RWPE2 (cell line): ENCODE data around the gene IPO13.

Experiments
- ATAC-seq: fragments of 200-7000 bp; cut with Tn5 transposase; 3 replicates; pipeline ENCODE4 v1.9.1; 2021; ENCODE audit warnings: low read depth
- DNase-seq: peaks from one replicate; pipeline ENCODE4 v3.0.0-alpha.2; 2020; ENCODE audit warnings: low spot score
- H3K27ac ChIP-seq: fragments of 450-650 bp; 2 replicates; pipeline ENCODE4 v1.5.1; 2017; ENCODE audit warnings: mild to moderate bottlenecking; ENCODE audit not compliant: poor library complexity, severe bottlenecking
- H3K27me3 ChIP-seq: fragments of 250-450 bp; sonication (Bioruptor Pico); 2 replicates; pipeline ENCODE4 v1.5.1; 2021; ENCODE audit warnings: mild to moderate bottlenecking, moderate library complexity; ENCODE audit not compliant: insufficient read depth, poor library complexity, severe bottlenecking
- H3K36me3 ChIP-seq: fragments of 250-450 bp; sonication (Bioruptor Pico); 2 replicates; pipeline ENCODE4 v1.5.1; 2020; ENCODE audit warnings: low read depth, mild to moderate bottlenecking, moderate library complexity
- H3K4me1 ChIP-seq: fragments of 250-450 bp; sonication (Bioruptor Pico); 2 replicates; pipeline ENCODE4 v1.5.1; 2021; ENCODE audit warnings: mild to moderate bottlenecking, moderate library complexity; ENCODE audit not compliant: insufficient read depth, poor library complexity, severe bottlenecking
- H3K4me3 ChIP-seq: fragments of 250-450 bp; sonication (Bioruptor Pico); 2 replicates; pipeline ENCODE4 v1.5.1; 2021; ENCODE audit warnings: mild to moderate bottlenecking, moderate library complexity; ENCODE audit not compliant: severe bottlenecking
- H3K9me3 ChIP-seq: fragments of 250-450 bp; sonication (Bioruptor Pico); 2 replicates; pipeline ENCODE4 v1.5.1; 2021; ENCODE audit warnings: mild to moderate bottlenecking, moderate library complexity; ENCODE audit not compliant: severe bottlenecking
- TF ChIP-seq, protein P1 (sequence below): fragments of 450-650 bp; IDR thresholded peaks from one replicate; pipeline ENCODE4 v1.5.1; 2017; ENCODE audit warnings: mild to moderate bottlenecking, moderate library complexity; ENCODE audit not compliant: poor library complexity, severe bottlenecking

IPO13 gene

DNA sequence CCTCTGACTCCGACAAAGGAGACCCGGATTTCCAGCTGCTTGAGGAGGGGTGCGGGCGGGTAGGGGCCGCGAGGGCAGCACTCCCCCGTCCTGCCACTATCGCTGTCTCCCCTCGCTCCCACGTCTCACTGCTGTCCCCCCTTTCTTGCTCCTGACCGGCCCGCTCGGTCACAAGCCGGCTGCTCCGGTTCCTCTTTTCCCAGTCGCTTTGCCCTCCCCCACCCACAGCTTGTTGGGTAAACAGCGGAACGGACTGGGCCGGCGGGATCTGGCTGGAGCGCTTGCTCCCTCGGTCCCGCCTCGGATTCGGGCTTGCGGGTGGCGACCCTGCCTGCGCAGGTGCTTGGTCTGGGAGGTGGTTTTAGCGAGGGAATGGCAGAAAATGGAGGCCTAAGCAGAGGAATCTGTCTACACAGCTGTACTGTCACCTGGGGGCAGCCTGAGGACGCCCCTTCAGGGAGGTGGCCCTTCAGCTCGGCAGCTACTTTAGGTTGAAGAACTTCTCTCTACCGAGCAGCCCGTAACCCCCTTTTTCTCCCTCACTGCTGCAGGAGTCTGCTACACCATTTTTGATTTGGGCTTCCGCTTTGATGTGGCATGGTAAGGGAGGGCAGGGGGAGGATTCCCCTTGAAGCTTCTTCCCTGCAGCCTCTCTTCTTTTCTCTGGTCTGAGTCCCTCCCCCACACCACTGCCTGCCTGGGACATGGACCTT lies 28.7 kb downstream of the IPO13 start:
- no peaks in the 10 kb centered on the region for H3K27me3 ChIP-seq
- DNase-seq: no peak
- H3K4me1 ChIP-seq: no peaks in the 10 kb centered on the region
- peak overlapping the region; percentile 63 for H3K27ac ChIP-seq
- no peaks in the 10 kb centered on the region for H3K9me3 ChIP-seq
- peak; percentile 1; the same call in 2 of the 3 replicates for ATAC-seq
- peaks cover 21% of the 10 kb centered on the region for H3K36me3 ChIP-seq
- peak overlapping the region; percentile 95 for H3K4me3 ChIP-seq
- TF ChIP-seq, protein P1, sequence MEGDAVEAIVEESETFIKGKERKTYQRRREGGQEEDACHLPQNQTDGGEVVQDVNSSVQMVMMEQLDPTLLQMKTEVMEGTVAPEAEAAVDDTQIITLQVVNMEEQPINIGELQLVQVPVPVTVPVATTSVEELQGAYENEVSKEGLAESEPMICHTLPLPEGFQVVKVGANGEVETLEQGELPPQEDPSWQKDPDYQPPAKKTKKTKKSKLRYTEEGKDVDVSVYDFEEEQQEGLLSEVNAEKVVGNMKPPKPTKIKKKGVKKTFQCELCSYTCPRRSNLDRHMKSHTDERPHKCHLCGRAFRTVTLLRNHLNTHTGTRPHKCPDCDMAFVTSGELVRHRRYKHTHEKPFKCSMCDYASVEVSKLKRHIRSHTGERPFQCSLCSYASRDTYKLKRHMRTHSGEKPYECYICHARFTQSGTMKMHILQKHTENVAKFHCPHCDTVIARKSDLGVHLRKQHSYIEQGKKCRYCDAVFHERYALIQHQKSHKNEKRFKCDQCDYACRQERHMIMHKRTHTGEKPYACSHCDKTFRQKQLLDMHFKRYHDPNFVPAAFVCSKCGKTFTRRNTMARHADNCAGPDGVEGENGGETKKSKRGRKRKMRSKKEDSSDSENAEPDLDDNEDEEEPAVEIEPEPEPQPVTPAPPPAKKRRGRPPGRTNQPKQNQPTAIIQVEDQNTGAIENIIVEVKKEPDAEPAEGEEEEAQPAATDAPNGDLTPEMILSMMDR: no peak

GRCh38 chr1:43976045-43976444 lies 29.3 kb downstream of the IPO13 start:
- no peaks in the 10 kb centered on the region for H3K9me3 ChIP-seq
- TF ChIP-seq, protein P1: no peak
- peaks cover 5% of the 10 kb centered on the region for H3K4me1 ChIP-seq
- DNase-seq: no peak
- H3K27me3 ChIP-seq: no peaks in the 10 kb centered on the region
- H3K36me3 ChIP-seq: peaks cover 21% of the 10 kb centered on the region
- ATAC-seq: no peak
- H3K27ac ChIP-seq: peak overlapping the region; percentile 63
- H3K4me3 ChIP-seq: peak overlapping the region; percentile 95

- H3K4me3 ChIP-seq: no peak overlapping the region
- no peak for DNase-seq
- ATAC-seq: no peak
- no peaks in the 10 kb centered on the region for H3K27me3 ChIP-seq
- H3K27ac ChIP-seq: no peak overlapping the region
- TF ChIP-seq, protein P1: no peak
- no peaks in the 10 kb centered on the region for H3K9me3 ChIP-seq
- H3K36me3 ChIP-seq: peaks cover 29% of the 10 kb centered on the region
- H3K4me1 ChIP-seq: peaks cover 10% of the 10 kb centered on the region
Measured at GRCh38 chr1:43976890-43977289, 30.1 kb downstream of the IPO13 start.

GRCh38 chr1:43977376-43978263 lies 30.9 kb downstream of the IPO13 start:
- Histone ChIP-seq H3K4me3 (no peak overlapping the region), H3K27ac (peak overlapping the region; percentile 91), H3K4me1 (peaks cover 10% of the 10 kb centered on the region), H3K9me3 (no peaks in the 10 kb centered on the region), H3K27me3 (no peaks in the 10 kb centered on the region), H3K36me3 (peaks cover 32% of the 10 kb centered on the region)
- DNase-seq (no peak), ATAC-seq (no peak)
- TF ChIP-seq, protein P1: no peak
